GM23338 (cell line): ENCODE measurements around the gene RHOBTB3. TPM values are rescaled to one million over a fixed set of nuclear protein-coding genes. Genes with fewer than 3 reads are reported as not detected.

Experiments
- ATAC-seq: fragments of 200-7000 bp; cut with Tn5 transposase; 3 replicates; pipeline ENCODE4 v1.9.1; 2020
- DNase-seq: peaks from one replicate; pipeline ENCODE4 v3.0.0-alpha.2; 2015; ENCODE audit warnings: low spot score
- H2AFZ ChIP-seq: fragments of 200-600 bp; sonication (generic); 2 replicates; pipeline ENCODE4 v1.8.0; 2016; ENCODE audit warnings: antibody characterized with exemption, mild to moderate bottlenecking, moderate library complexity
- H3F3A ChIP-seq: fragments of 200-600 bp; sonication (generic); replicated peaks from 2 replicates; pipeline ENCODE4 v1.8.0; 2017; ENCODE audit warnings: antibody characterized with exemption, mixed run types, low read depth
- H3K27ac ChIP-seq: fragments of 200-600 bp; sonication (generic); 2 replicates; pipeline ENCODE4 v1.6.1; 2016; ENCODE audit warnings: low read depth
- H3K27me3 ChIP-seq: fragments of 200-600 bp; sonication (generic); 2 replicates; pipeline ENCODE4 v1.8.0; 2016; ENCODE audit warnings: mild to moderate bottlenecking, mixed run types, moderate library complexity; ENCODE audit not compliant: insufficient read depth
- H3K36me3 ChIP-seq: fragments of 200-600 bp; sonication (generic); 2 replicates; pipeline ENCODE4 v1.8.0; 2016; ENCODE audit warnings: mild to moderate bottlenecking; ENCODE audit not compliant: insufficient read depth
- H3K4me1 ChIP-seq: fragments of 200-600 bp; sonication (generic); 2 replicates; pipeline ENCODE4 v1.8.0; 2016; ENCODE audit warnings: mild to moderate bottlenecking, moderate library complexity; ENCODE audit not compliant: insufficient read depth
- H3K4me2 ChIP-seq: fragments of 200-600 bp; sonication (generic); 2 replicates; pipeline ENCODE4 v1.7.1; 2017; ENCODE audit warnings: mixed run types
- H3K4me3 ChIP-seq: fragments of 200-600 bp; sonication (generic); 2 replicates; pipeline ENCODE4 v1.6.1; 2016; ENCODE audit warnings: mixed run types
- H3K79me2 ChIP-seq: fragments of 200-600 bp; sonication (generic); replicated peaks from 2 replicates; pipeline ENCODE4 v1.8.0; 2017; ENCODE audit warnings: mild to moderate bottlenecking; ENCODE audit not compliant: insufficient read depth
- H3K9me2 ChIP-seq: fragments of 200-600 bp; sonication (generic); 2 replicates; pipeline ENCODE4 v1.8.0; 2017; ENCODE audit not compliant: insufficient read depth
- H4K20me1 ChIP-seq: fragments of 200-600 bp; sonication (generic); replicated peaks from 2 replicates; pipeline ENCODE4 v1.8.0; 2017; ENCODE audit warnings: mild to moderate bottlenecking; ENCODE audit not compliant: insufficient read depth
- H3K27ac Mint-ChIP-seq: 2 replicates; pipeline ENCODE4 v1.8.0; 2020; ENCODE audit warnings: inconsistent platforms, mild to moderate bottlenecking, moderate library complexity, mixed read lengths
- H3K27me3 Mint-ChIP-seq: 3 replicates; pipeline ENCODE4 v1.8.0; 2022; ENCODE audit warnings: low read depth, mild to moderate bottlenecking, moderate library complexity, mixed read lengths, inconsistent platforms; ENCODE audit not compliant: insufficient read depth, poor library complexity
- H3K36me3 Mint-ChIP-seq: 3 replicates; pipeline ENCODE4 v1.8.0; 2021; ENCODE audit warnings: low read depth, mild to moderate bottlenecking, inconsistent platforms, moderate library complexity, mixed read lengths
- H3K4me1 Mint-ChIP-seq: 3 replicates; pipeline ENCODE4 v1.8.0; 2020; ENCODE audit warnings: mild to moderate bottlenecking, inconsistent platforms, mixed read lengths
- H3K4me3 Mint-ChIP-seq: 3 replicates; pipeline ENCODE4 v1.8.0; 2021; ENCODE audit warnings: moderate library complexity, mild to moderate bottlenecking, inconsistent platforms, mixed read lengths
- H3K9me3 Mint-ChIP-seq: 3 replicates; pipeline ENCODE4 v1.8.0; 2020; ENCODE audit warnings: moderate library complexity, mild to moderate bottlenecking, inconsistent platforms, mixed read lengths
- CREB1 ChIP-seq: fragments of 250-450 bp; sonication (Bioruptor Pico); IDR thresholded peaks from 2 replicates; pipeline ENCODE4 v1.5.0; 2020; ENCODE audit warnings: low read depth, mild to moderate bottlenecking, moderate library complexity
- CTCF ChIP-seq, 2 experiments: fragments of 200-600 bp in 1 of 2; sonication (generic) in 1 of 2; conservative IDR thresholded peaks; 2 replicates each; pipeline versions ENCODE4 v1.5.1 to v1.6.1; 2016 to 2017; ENCODE audit warnings: antibody characterized with exemption in 2 of 2, low read depth in 2 of 2, mild to moderate bottlenecking in 2 of 2, moderate library complexity in 1 of 2
- ETS1 ChIP-seq: IDR thresholded peaks from 2 replicates; pipeline ENCODE4 v1.6.1; 2016; ENCODE audit warnings: antibody characterized with exemption
- EZH2phosphoT487 ChIP-seq: fragments of 200-600 bp; sonication (generic); IDR thresholded peaks from one replicate; pipeline ENCODE4 v1.8.1; 2018; ENCODE audit warnings: antibody characterized with exemption; ENCODE audit not compliant: unreplicated experiment
- JUNB ChIP-seq: IDR thresholded peaks from one replicate; pipeline ENCODE4 v1.6.1; 2016; ENCODE audit warnings: antibody characterized with exemption; ENCODE audit not compliant: unreplicated experiment
- NANOG ChIP-seq: IDR thresholded peaks from 2 replicates; pipeline ENCODE4 v1.6.1; 2016; ENCODE audit warnings: antibody characterized with exemption, borderline replicate concordance
- POLR2AphosphoS5 ChIP-seq: IDR thresholded peaks from 2 replicates; pipeline ENCODE4 v1.6.1; 2016; ENCODE audit warnings: antibody characterized with exemption, low read depth
- REST ChIP-seq: IDR thresholded peaks from one replicate; pipeline ENCODE4 v1.6.1; 2018; ENCODE audit warnings: antibody characterized with exemption; ENCODE audit not compliant: unreplicated experiment
- ZNF114 ChIP-seq: fragments of 250-450 bp; sonication (Bioruptor Pico); IDR thresholded peaks from 2 replicates; pipeline ENCODE4 v1.5.0; 2020; ENCODE audit warnings: mild to moderate bottlenecking, moderate library complexity
- ZNF462 ChIP-seq: fragments of 250-450 bp; sonication (Bioruptor Pico); IDR thresholded peaks from 2 replicates; pipeline ENCODE4 v1.5.0; 2020; ENCODE audit warnings: mild to moderate bottlenecking, moderate library complexity
- polyA plus RNA-seq: library from polyadenylated mRNA; unstranded; fragments of >200 nt; fragmentation: Nextera tagmentation; extraction: Ambion mirVana; gene quantifications from 2 replicates; pipeline ENCODE4 v1.2.1, GENCODE V29; 2016
- total RNA-seq: library from RNA; depleted of rRNA; stranded (reverse); fragments of >200 nt; shearing (Covaris generic); gene quantifications from 2 replicates; pipeline ENCODE4 v1.2.3, GENCODE V29; 2014

The RHOBTB3 gene
- total and polyA plus RNA-seq, 2 experiments from 2014 or later: 10.0 to 13.4 TPM

GRCh38 chr5:95733107-95733665 lies 2.0 kb downstream of the RHOBTB3 start (continued):
- TF ChIP-seq CREB1 (CRISPR knock-in tag): no peak

GRCh38 chr5:95734187-95734586 lies 3.1 kb downstream of the RHOBTB3 start:
- H3K79me2 ChIP-seq: no peaks in the 10 kb centered on the region
- DNase-seq: no peak
- peaks cover 11% of the 10 kb centered on the region for H3K4me1 ChIP-seq
- Mint-ChIP-seq H3K9me3 (no peaks in the 10 kb centered on the region), H3K27me3 (peaks cover 14% of the 10 kb centered on the region), H3K4me3 (no peak overlapping the region), H3K4me1 (peaks cover 18% of the 10 kb centered on the region), H3K36me3 (no peaks in the 10 kb centered on the region), H3K27ac (no peak overlapping the region)
- H3K36me3 ChIP-seq: no peaks in the 10 kb centered on the region
- no peaks in the 10 kb centered on the region for H3F3A ChIP-seq
- TF ChIP-seq JUNB (no peak), REST (no peak), ZNF114 (CRISPR knock-in tag) (no peak), CTCF (conservative IDR thresholded peaks at IDR 0.05; ENCODE audit: low read depth in 2 of 2) (no peak), NANOG (no peak), POLR2AphosphoS5 (no peak), ZNF462 (CRISPR knock-in tag) (no peak), EZH2phosphoT487 (no peak), ETS1 (no peak), CREB1 (CRISPR knock-in tag) (no peak)
- no peaks in the 10 kb centered on the region for H3K9me2 ChIP-seq
- no peak overlapping the region for H3K27ac ChIP-seq
- H3K27me3 ChIP-seq: peaks cover 55% of the 10 kb centered on the region
- H3K4me2 ChIP-seq: no peak overlapping the region
- no peak overlapping the region for H3K4me3 ChIP-seq
- H2AFZ ChIP-seq: no peak overlapping the region
- no peaks in the 10 kb centered on the region; the same call in 1 of the 2 replicates for H4K20me1 ChIP-seq
- ATAC-seq: no peak
